K562 (cell line): Measurements from ENCODE around the gene ZNF432. TPM values are rescaled to one million over a fixed set of nuclear protein-coding genes. Genes with fewer than 3 reads are reported as not detected.

Experiments used
- ARID1B ChIP-seq: fragments of 450-650 bp; IDR thresholded peaks from 2 replicates; pipeline ENCODE4 v1.6.1; 2016; ENCODE audit warnings: antibody characterized with exemption, mild to moderate bottlenecking, inconsistent platforms
- ATF4 ChIP-seq: fragments of 450-650 bp; formaldehyde crosslinking; IDR thresholded peaks from 2 replicates; pipeline ENCODE4 v1.4.0; 2022; ENCODE audit warnings: mild to moderate bottlenecking, moderate library complexity
- CBX5 ChIP-seq: IDR thresholded peaks from 2 replicates; pipeline ENCODE4 v1.6.1; 2014; ENCODE audit warnings: low read depth, borderline replicate concordance
- CEBPB ChIP-seq: fragments of 450-650 bp; IDR thresholded peaks from 2 replicates; pipeline ENCODE4 v1.6.1; 2016; ENCODE audit warnings: missing genetic modification characterization, missing compliant biosample characterization
- EP400 ChIP-seq: fragments of 450-650 bp; IDR thresholded peaks from 2 replicates; pipeline ENCODE4 v1.6.1; 2017; ENCODE audit warnings: antibody characterized with exemption, mild to moderate bottlenecking, moderate library complexity
- ESRRB ChIP-seq: fragments of 250-450 bp; sonication (Bioruptor Pico); IDR thresholded peaks from 2 replicates; pipeline ENCODE4 v1.5.0; 2020; ENCODE audit warnings: mild to moderate bottlenecking, moderate library complexity, borderline replicate concordance
- ETV5 ChIP-seq: sonication (generic); formaldehyde crosslinking; IDR thresholded peaks from 2 replicates; pipeline ENCODE4 v1.4.0; 2020; ENCODE audit warnings: low read depth, mild to moderate bottlenecking, missing genetic modification reagents
- FOXK2 ChIP-seq, 2 experiments: fragments of 450-650 bp; IDR thresholded peaks in 1 of 2; conservative IDR thresholded peaks in 1 of 2; 2 replicates each; pipeline ENCODE4 v1.6.1; 2016; ENCODE audit warnings: low read depth in 2 of 2, mild to moderate bottlenecking in 1 of 2
- GABPB1 ChIP-seq: sonication (generic); formaldehyde crosslinking; IDR thresholded peaks from 2 replicates; pipeline ENCODE4 v1.8.0; 2022; ENCODE audit warnings: mild to moderate bottlenecking, missing genetic modification reagents
- HMG20B ChIP-seq: fragments of 250-450 bp; sonication (Bioruptor Pico); IDR thresholded peaks from 2 replicates; pipeline ENCODE4 v1.5.0; 2021; ENCODE audit warnings: mild to moderate bottlenecking
- JUN ChIP-seq, 2 experiments: sonication (generic) in 1 of 2; formaldehyde crosslinking in 1 of 2; IDR thresholded peaks; 2 replicates each; pipeline versions ENCODE4 v1.6.1 to v1.8.0; 2012 to 2022; ENCODE audit warnings: borderline replicate concordance in 2 of 2, mild to moderate bottlenecking in 2 of 2, improper control_type of control experiment in 1 of 2, low read depth in 1 of 2, low read length in 1 of 2, missing genetic modification reagents in 1 of 2
- KAT7 ChIP-seq: sonication (generic); formaldehyde crosslinking; IDR thresholded peaks from 2 replicates; pipeline ENCODE4 v1.8.0; 2022; ENCODE audit warnings: missing genetic modification reagents, mild to moderate bottlenecking, borderline replicate concordance
- NFRKB ChIP-seq: fragments of 450-650 bp; IDR thresholded peaks from 2 replicates; pipeline ENCODE4 v1.6.1; 2016; ENCODE audit warnings: low read depth
- RBBP5 ChIP-seq: fragments of 200-600 bp; sonication (generic); IDR thresholded peaks from 2 replicates; pipeline ENCODE4 v1.6.1; 2012; ENCODE audit warnings: borderline replicate concordance, mild to moderate bottlenecking, low read length, control low read depth, inconsistent platforms; ENCODE audit not compliant: insufficient read depth, poor library complexity, severe bottlenecking
- SMC3 ChIP-seq: conservative IDR thresholded peaks from 2 replicates; pipeline ENCODE4 v1.6.1; 2011; ENCODE audit warnings: low read depth, low read length, improper control_type of control experiment; ENCODE audit not compliant: insufficient read depth
- SRF ChIP-seq, 2 experiments: fragments of 250-450, 450-650 bp in 1 of 2; sonication (Bioruptor Pico) in 1 of 2; sonication (generic) in 1 of 2; formaldehyde crosslinking; IDR thresholded peaks; 2 replicates each; pipeline versions ENCODE4 v1.5.0 to v1.5.1; 2020 to 2022; ENCODE audit warnings: mild to moderate bottlenecking in 1 of 2, missing genetic modification reagents in 1 of 2
- UBTF ChIP-seq, 2 experiments: IDR thresholded peaks; 2 replicates each; pipeline ENCODE4 v1.6.1; 2012; ENCODE audit warnings: improper control_type of control experiment in 2 of 2, low read depth in 2 of 2, low read length in 2 of 2, borderline replicate concordance in 1 of 2
- ZKSCAN8 ChIP-seq: fragments of 200-800 bp; sonication (Bioruptor generic); IDR thresholded peaks from 2 replicates; pipeline ENCODE4 v1.6.1; 2016; ENCODE audit warnings: missing genetic modification characterization, missing compliant biosample characterization
- ZMIZ1 ChIP-seq, 2 experiments: fragments of 150-350 bp in 1 of 2; IDR thresholded peaks; 2 replicates each; pipeline ENCODE4 v1.6.1; 2012 to 2016; ENCODE audit warnings: low read depth in 2 of 2, low read length in 2 of 2, mild to moderate bottlenecking in 1 of 2, moderate library complexity in 1 of 2
- ZNF764 ChIP-seq: fragments of 250-450 bp; sonication (Bioruptor Pico); IDR thresholded peaks from 2 replicates; pipeline ENCODE4 v1.4.0; 2020; ENCODE audit warnings: low read depth, mild to moderate bottlenecking, moderate library complexity
- polyA plus RNA-seq, 8 experiments: library from polyadenylated mRNA; depleted of rRNA in 4 of 8; stranded (reverse) in 5 of 8; unstranded in 3 of 8; fragments of >200 nt; fragmentation: Nextera tagmentation in 2 of 8; fragmentation: Illumina TruSeq in 1 of 8; extraction: Ambion mirVana in 2 of 8; extraction: Trizol in 1 of 8; gene quantifications; 2 replicates each; pipeline versions ENCODE4 v1.2.1 to v1.2.3, GENCODE V29; 2011 to 2014; ENCODE audit warnings: inconsistent platforms in 1 of 8, missing spikeins in 1 of 8
- total RNA-seq, 7 experiments: library from RNA; depleted of rRNA in 6 of 7; stranded (reverse); fragments of >200 nt in 6 of 7; fragmentation: Illumina TruSeq in 2 of 7; extraction: Trizol in 2 of 7; gene quantifications; 2 replicates each; pipeline versions ENCODE4 v1.2.1 to v1.2.3, GENCODE V29; 2011 to 2021; ENCODE audit warnings: low replicate concordance in 1 of 7

Gene ZNF432
- total and polyA plus RNA-seq, 9 of the 15 experiments (the other 6 are each of a cell fraction or from before 2014, with no cell fraction given), result 2.6 to 6.8 (median 4.0) TPM

- TF ChIP-seq SRF (CRISPR knock-in tag; IDR thresholded peaks at IDR 0.05) (no peak; a peak in 1 of 4 replicates), ETV5 (no peak), SMC3 (no peak), UBTF (IDR thresholded peaks at IDR 0.05; ENCODE audit: borderline replicate concordance in 1 of 2, low read depth in 2 of 2, low read length in 2 of 2) (peak in 1 of 2 experiments; percentile 33; a peak in 1 of 4 replicates), ARID1B (0 out of 2 replicates have a peak, but pooled peaks have one; percentile 27), NFRKB (peak; percentile 87; the same call in 1 of the 2 replicates), ZMIZ1 (IDR thresholded peaks at IDR 0.05; ENCODE audit: low read depth in 2 of 2, low read length in 2 of 2) (peak in 1 of 2 experiments; percentile 69; a peak in 1 of 4 replicates), KAT7 (CRISPR knock-in tag) (peak; percentile 93; the same call in 1 of the 2 replicates), HMG20B (no peak), FOXK2 (conservative IDR thresholded peaks at IDR 0.05 in 1 of 2, IDR thresholded peaks at IDR 0.05 in 1 of 2; ENCODE audit: low read depth in 2 of 2) (peak; percentile 47 to 55; a peak in 1 of 4 replicates), JUN (IDR thresholded peaks at IDR 0.05; ENCODE audit: borderline replicate concordance, low read depth, low read length) (no peak), JUN (CRISPR knock-in tag; IDR thresholded peaks at IDR 0.05; ENCODE audit: borderline replicate concordance) (no peak), CBX5 (no peak), ATF4 (CRISPR knock-in tag) (no peak), GABPB1 (CRISPR knock-in tag) (peak; percentile 78), ZKSCAN8 (CRISPR knock-in tag) (no peak), ESRRB (CRISPR knock-in tag) (no peak), ZNF764 (no peak), RBBP5 (peak; percentile 91), EP400 (peak; percentile 94), CEBPB (tag) (no peak)
Observed at GRCh38 chr19:52028027-52028779, 20.4 kb downstream of the ZNF432 start, which contains the start of gene ZNF614 (continued).
